HT1080 (cell line): ENCODE data around the gene MRPL49. TPM values are rescaled to one million over a fixed set of nuclear protein-coding genes. Genes with fewer than 3 reads are reported as not detected.
"Not testable (repeated sequence)": the region's sequence is repeated elsewhere in the genome, so short reads cannot be mapped to it uniquely, and the experiment has no call there.

Experiments used
- DNase-seq: peaks from one replicate; pipeline ENCODE4 v3.0.0-alpha.2; 2015; ENCODE audit warnings: low read depth
- total RNA-seq: library from RNA; depleted of rRNA; stranded (reverse); fragments of >200 nt; shearing (Covaris generic); gene quantifications from 2 replicates; pipeline ENCODE4 v1.2.3, GENCODE V29; 2014

Gene MRPL49
- total RNA-seq, 1 experiment from 2014 or later = 124 TPM

DNA sequence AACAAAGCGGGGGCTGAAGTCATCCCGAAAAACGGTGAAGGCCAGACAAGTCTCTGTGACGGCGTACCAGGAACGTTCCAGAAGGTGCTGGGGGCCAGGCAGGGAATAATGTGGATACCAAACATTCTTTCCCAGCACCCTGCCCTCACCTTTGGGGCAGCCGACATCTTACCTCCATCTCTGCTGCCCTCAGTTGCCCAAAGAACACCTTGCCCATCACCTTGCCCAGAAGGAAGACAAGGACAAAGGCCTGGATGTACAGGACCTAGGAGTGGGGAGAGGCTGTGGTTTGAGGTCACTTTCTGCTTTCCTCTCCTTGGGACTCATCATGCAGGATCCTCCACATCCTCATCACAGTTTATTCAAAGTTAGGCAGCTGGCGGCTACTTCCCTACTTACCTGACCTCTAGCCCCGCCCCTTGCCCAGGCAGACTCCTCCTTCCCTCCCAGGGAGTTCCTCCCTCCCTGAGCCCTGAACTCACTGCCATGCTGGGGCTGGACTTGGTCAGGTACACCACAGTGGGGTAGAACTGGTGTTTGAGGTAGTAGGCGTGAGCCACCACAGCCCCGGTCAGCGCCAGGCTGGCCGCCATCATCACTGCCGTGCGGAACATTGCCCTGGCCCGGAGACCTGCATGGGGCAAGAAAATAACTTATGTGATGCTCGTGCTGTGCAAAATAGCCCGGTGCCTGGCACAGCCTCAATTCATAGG is 11.0 kb downstream of the MRPL49 start:
- no peak for DNase-seq

DNA sequence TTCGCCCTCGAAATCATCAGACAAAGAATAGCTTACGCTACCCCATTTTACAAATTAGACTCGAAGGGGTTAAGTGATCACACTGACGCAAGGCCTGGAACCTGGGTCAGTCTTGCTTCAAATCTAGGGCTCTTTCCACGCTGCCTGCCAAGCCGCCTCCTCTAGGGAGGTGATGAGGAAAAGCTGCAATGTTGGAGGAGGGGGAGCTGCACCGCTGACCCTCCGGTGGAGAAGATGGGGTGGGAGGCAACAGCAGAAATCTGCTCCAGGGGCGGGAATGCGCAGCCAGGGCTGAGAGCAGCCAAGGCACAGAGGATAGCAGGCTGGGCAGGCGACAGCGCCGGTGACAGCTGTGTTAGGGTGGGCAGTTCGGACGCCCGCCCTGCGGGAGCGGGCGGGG is 11.6 kb downstream of the MRPL49 start:
- no peak for DNase-seq

DNA sequence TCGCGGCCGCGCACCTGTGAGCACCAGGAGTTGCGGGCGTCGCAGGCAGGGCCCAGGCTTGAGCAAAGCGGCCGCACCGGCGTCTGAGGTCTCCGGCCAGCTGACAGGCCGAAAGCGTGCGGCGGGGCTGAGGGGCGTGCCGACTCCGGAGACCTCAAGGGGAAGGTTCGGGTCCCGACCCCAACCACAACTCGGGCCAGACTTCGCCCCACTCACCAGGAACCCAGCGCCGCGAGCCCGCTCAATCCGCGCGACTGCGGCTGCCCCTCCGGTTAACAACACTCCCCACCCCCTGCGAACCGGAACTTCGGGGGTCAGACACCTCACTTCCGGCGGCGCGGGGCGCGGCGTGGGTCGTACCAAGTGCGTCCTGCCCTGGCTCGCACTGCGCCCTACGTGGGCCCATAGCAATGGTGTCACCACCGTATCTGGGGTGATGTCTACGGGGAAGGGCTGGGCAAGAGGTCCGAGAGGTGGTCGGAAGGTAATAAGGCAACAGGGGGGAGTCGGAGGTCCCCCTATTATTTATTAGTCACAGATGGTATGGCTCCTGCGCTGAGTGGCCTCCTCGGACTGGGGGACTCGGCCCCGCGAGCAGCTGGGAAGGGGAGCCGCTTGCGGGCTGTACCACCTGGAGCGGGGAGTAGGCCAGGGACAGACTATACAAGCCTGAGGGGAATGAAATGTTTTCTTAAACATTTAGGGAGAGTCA is 12.3 kb downstream of the MRPL49 start, which contains the start of gene SYVN1:
TSS of gene SYVN1 (minus strand) at position 280 of the 712 bp plus-strand sequence. CDS start 918 bp downstream, outside the sequence.
- peak; percentile 78 for DNase-seq

DNA sequence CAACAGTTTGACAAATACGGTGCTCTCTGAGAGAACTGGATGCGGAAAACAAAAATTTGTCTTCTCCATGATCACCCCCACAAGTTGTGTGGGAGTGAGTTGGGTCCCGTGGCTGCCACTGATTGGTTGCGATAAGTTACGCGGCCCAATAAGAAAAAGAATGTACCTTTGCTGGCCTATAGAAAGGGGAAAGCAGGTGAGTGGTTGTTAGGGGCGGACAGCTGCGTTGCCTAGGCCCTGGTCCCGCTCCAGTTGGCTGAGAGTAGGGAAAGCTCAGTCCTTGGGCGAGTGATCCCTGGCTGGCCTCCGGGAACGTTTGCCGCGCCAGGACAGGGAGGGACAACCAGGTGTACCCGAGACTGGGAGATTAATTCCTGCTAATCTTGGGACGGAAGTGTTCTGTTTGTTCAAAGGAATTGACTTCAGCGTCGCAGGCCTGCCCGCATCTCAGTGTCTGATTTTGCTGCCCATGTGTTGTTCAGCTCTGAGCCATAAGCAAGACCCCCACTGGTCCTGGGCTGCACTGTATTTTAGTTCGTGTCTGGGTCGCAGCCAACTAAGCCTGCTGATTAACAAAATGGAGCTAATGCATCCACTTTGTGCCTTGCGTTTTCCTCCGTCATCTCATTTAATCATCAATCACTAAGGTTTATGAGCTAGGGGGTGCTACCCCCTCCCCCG is 13.0 kb downstream of the MRPL49 start:
- peak; percentile 98 for DNase-seq

DNA sequence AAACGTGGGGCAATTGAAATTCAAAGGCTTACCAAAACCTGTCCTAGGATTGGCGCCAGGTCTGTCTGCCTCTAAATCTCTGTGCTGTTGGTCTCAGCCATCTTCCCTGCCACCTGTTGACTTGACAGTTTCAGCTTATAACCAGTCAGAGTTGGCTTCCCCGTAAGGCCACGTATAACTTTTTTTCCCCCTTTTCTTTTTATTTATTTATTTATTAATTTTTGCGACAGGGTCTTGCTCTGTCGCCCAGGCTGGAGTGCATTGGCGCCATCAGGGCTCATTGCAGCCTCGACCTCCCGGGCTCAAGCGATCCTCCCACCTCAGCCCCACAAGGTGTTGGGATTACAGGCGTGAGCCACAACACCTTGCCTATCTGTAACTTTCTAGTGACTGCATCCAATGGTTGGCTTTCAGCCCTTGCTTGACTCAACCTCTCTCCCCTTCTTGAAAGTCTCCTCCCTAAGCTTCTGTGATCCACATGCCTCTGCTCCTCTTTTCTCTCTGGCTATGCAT is 13.6 kb downstream of the MRPL49 start:
- no peak for DNase-seq

DNA sequence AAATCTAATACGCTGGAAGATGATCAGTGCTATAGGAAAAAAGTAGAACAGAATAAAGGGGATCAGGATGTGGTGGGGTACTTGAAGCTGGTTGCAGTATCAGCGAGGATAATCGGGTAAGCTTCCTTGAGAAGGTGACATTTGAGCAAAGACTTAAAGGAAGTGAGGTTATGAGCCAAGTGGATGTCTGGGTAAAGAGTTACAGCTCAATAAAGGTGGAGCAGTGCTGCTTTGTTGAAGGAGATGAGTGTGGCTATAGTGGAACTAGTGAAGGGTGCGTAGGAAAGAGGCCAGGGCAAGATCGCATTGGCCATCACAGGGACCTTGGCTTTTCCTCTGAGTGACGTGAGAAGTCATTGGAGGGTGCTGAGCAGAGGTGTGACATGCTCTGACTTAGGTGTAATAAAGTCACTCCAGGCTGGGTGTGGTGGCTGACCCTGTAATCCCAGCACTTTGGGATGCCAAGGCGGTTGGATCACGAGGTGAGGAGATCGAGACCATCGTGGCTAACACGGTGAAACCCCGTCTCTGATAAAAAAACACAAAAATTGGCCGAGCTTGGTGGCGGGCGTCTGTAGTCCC is 14.5 kb downstream of the MRPL49 start:
- DNase-seq = no peak

DNA sequence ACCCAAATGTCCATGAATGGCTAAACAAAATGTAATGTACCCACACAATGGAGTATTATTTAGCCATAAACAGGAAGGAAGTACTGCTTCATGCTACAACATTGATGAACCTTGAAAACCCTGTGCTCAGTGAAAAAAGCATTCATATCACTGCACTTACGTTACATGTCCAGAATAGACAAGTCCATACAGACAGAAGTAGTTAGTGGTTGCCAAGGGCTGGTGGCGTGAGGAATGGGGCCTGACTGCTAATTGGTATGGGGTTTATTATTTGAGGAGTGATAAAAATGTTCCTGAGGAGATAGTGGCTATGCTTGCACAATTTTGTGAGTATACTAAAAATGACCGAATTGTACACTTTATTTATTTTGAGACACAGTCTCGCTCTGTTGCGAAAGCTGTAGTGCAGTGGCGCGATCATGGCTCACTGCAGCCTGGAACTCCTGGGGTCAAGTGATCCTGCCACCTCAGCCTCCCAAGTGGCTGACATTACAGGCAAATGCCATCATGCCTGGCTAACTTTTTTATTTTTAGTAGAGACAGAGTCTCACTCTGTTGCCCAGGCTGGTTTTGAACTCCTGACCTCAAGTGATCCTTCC is 19.9 kb downstream of the MRPL49 start:
- DNase-seq = no peak

DNA sequence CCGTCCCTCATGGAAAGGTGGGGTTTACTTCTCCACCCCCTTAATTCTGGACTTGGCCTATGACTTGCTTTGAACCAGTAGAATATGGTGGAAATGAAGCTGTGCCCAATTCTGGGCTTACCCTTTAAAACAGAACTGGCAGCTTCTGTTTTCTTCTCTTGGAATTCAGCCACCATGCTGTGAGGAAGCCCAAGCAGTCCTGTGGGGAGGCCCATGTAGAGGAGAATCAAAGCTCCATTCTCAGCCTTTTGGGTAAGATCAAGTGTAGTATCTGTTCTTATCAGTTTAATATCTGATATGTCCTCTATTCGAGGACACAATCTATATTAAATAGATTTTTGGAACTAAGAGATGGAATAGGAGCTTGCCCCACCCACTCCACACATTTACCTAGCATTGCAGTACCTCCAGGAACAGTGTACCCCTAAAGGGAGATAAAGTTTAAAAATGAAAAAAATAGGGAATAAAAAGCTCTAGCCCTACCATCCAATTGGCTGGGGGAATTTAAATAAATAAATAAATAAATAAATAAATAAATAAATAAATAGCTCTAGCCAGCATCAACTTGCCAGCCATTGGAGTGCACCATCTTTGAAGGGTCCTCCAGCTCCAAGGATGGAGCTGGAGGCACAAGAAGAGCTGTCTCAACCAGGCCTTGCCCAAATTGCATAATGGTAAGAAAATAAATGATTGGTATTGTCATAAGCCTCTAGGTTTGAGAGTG is 25.4 kb downstream of the MRPL49 start:
- DNase-seq = no peak

DNA sequence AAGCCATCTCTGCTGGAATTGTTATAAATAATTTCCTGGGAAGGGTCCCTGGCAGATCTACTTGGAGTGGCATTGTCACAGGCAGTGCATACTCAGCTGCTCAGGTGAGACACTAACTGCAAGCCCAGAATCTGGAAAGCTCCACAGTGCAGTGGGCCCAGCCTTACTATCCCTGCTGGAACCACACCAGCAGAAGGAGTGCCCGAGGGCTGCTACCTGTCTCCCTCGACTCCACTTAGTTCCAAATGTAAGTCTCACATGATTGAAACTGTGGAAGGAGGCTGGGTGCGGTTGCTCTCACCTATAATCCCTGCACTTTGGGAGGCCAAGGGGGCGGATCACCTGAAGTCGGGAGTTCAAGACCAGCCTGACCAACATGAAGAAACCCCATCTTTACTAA is 26.5 kb downstream of the MRPL49 start:
- no peak for DNase-seq

DNA sequence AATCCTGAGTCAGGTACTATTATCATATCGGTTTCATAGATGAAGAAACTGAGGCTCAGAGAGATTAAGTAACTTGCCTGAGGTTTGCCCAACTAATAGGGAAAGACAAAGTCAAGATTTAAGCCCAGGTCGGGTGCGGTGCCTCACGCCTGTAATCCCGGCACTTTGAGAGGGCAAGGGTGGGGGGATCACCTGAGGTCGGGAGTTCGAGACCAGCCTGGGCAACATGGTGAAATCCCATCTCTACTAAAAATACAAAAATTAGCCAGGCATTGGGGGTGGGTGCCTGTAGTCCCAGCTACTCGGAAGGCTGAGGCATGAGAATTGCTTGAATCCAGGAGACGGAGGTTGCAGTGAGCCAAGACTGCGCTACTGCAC is 28.0 kb downstream of the MRPL49 start:
- not testable (repeated sequence) for DNase-seq

DNA sequence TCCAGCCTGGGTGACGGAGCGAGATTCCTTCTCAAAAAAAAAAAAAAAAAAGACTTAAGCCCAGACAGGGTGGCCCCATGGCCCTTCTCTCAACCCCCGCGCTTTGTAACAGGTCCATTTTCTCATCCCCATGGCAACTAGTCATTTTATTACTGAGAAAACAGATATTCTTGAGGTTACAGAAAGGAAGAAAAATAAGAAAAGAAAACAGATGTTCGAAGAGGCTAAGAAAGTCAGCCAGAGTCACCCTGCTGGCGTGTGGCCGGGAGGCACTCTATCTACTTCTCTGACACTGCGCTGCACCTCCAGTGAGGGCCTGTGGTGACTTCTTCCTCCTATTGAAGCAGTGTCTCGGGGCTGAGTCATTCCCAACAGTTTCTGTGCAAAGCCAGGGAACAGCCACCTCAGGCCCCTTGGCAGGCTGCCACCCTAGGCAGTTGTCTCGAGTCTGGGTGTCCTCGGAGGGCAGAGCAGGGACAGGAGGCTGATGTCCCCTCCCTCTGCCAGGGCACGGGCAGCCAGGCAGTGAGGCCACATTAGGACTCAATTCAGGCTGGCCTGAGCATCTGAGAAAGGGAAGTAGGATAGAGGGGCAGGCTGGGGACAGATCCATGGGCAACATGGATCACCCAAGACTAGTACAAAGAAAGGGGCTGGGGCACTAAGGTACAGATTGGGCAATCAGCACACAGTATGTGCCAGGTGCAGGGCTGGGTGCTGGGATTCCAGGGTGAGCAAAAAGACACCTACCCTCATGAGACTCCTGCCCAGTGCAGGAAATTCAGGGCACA is 28.6 kb downstream of the MRPL49 start:
- peak; percentile 90 for DNase-seq

DNA sequence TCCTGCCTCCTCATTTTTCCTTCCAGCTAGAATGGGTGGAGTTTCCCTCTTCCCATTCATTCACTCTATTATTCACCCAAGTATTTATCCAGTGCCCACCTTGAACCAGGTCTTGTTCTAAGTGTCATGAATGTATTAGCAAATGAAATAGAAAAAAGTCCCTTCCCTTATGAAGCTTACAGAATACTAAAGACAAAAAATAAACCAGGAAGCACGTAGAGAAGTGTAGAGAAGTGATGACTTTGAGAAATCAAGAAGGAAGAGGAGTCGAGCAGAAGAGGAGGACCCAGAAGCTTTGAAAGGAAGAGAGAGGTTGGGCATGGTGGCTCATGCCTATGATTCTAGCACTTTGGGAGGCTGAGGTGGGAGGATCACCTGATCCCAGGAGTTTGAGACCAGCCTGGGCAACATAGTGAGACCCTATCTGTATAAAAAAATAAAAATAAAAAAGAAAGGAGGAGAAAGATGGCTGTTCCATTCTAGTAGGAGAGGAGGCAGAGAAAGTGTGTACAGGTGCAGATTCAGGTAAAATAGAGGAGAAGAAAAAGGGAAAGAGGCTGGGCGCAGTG is 29.3 kb downstream of the MRPL49 start:
- DNase-seq = no peak

DNA sequence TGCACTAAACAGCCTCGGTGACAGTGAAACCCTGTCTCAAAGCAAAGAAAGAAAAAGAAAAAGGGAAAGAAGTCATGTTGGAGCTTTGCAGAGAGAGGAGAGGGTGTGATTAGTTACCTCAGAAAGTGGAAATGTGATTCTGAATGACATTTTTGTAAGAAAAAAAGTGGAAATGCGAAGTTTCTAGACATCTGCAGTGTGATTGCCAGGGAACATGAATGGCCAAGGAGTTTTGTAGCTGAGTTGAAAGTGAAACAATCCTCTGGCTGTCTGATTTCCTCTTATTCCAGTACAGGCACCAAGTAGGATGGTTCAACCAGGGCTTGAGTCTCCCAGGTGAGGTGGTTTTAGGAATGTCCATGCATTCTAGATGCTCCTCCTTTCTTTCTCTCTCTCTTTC is 30.0 kb downstream of the MRPL49 start:
- DNase-seq = no peak

DNA sequence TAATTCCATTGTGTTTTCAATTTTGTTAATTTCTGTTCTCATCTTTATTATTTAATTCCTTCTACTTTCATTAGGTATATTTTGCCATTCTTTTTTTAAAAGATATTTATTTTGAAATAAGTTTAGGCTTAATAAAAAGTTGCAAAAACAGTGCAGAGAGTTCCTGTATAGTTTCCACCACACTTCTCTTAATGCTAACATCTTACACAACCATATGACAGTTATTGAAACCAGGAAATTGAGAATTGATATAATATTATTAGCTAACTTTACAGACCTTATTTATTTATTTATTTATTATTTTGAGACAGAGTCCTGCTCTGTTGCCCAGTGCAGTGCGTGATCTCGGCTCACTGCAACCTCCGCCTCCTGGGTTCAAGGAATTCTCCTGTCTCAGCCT is 34.1 kb downstream of the MRPL49 start:
- no peak for DNase-seq

DNA sequence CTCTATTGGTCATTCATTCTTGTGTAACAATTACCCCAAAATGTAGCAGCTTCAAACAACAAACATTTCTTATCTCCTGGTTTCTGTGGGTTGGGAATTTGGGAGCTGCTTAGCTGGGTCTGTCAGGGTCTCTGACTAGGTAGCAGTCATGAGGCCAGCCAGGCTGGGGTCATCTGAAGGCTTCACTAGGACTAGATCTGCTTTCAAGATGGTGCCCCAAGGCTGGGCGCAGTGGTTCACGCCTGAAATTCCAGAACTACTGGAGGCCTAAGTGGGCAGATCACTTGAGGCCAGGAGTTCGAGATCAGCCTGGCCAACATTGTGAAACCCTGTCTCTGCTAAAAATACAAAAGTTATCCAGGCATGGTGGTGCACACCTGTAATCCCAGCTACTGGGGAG is 34.8 kb downstream of the MRPL49 start:
- no peak for DNase-seq

DNA sequence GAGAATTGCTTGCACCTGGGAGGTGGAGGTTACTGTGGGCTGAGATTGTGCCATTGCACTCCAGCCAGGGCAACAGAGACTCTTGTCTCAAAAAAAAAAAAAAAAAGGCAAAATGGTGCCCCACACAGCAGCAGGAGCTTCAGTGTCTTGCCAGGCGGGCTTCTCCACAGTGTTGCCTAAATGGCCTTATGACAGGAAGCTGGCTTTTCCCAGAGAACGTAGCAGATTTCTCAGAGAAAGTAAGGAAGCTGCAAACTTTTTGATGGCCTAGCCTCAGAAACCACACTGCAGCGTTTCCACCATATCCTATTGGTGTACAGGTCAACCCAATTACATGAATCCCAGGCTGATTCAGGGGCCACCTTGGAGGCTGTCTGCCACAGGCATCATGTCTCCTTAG is 35.2 kb downstream of the MRPL49 start:
- DNase-seq = no peak

DNA sequence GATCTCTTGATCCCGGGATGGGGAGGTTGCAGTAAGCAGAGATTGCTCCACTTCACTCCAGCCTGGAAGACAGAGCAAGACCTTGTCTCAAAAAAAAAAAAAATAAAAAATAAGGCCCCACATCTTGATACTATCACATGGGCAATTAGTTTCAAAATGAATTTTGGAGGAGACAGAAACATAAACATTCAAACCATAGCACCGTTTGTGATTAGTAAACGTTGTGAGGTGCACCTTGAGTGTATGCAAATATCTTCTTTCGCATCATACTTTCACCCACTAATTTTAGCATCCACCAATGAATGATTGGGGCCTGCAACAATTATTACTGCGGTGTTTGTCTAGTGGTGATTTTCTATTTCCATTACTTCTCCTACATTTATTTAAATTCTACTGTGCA is 36.9 kb downstream of the MRPL49 start:
- no peak for DNase-seq

DNA sequence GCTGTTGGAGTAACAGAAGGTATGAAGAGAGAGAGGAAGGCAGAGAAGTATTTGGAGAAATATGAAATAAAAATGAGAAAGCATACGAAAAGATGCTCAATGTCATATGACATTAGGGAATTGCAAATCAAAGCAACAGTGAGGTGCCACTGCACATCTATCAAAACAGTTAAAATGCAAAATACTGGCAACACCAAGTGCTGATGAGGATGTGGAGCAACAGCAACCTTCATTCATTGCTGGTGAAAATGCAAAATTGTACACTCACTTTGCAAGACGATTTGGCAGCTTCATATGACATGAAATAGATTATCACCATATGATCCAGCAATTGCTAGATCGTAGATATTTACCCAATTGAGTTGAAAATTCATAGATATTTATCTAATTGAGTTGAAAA is 38.5 kb downstream of the MRPL49 start:
- DNase-seq = no peak

DNA sequence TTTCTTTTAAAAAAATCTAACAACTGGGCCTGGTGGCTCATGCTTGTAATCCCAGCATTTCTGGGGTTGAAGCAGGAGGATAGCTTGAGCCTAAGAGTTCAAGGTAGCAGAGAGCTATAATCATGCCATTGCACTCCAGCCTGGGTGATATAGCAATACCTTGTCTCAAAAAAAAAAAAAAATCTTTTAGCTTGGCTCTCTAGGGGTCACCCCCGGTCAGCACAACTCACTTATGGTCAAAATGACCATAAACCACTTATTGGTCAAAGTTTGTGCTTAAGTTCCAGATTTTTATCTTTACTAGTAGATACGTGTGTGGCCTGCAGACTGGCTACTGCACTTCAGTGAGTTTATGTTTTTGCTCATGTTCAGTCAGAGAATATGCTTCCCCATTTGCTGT is 41.6 kb downstream of the MRPL49 start:
- no peak for DNase-seq
